ENCODE measurements around the gene PIP5KL1.
A peak's percentile ranks its signal among the peaks of the same experiment; 100 is the strongest.

The PIP5KL1 gene, protein sequence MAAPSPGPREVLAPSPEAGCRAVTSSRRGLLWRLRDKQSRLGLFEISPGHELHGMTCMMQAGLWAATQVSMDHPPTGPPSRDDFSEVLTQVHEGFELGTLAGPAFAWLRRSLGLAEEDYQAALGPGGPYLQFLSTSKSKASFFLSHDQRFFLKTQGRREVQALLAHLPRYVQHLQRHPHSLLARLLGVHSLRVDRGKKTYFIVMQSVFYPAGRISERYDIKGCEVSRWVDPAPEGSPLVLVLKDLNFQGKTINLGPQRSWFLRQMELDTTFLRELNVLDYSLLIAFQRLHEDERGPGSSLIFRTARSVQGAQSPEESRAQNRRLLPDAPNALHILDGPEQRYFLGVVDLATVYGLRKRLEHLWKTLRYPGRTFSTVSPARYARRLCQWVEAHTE

DNA sequence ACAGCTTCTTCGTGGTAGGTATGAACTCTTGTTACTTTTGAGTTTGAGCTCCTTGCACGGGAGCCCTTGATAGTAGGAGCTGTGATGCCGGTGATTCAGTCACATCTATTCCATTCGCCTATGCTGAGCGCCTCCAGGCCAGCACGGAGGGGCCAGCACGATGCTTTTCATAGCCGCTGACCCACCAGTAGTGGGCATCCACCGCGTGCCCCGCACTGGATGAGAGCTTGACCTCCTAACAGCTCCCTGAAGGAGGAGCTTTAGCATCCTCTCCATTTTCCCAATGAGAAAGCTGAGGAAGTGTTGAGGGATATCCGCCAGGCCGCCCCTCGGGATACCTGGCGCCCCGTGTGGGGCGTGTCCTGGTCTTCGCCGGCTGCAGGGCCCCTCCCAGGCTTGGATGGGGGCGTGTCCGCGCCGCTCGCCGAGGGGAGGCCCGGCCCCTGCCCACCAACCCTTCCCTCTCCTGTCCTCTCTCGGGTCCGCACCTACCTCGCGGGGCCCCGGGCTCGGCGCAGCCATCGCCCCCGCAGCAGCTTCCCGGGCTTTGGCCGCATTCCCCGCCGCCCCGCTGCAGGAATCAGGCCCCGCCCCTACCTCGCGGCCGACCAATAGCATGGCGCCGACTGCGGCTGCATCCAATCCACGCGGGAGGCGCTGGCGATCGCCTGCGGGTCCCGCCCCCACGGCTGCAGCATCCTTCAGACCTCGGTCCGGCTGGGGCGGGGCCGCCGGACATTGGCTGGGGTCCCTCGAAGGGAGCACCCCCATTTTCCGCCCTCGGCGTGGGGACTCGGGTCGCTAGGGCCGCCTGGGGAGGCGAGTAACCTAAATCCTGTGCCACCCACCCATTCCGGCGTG is at the start of gene PIP5KL1:
Gene PIP5KL1, minus strand, starts transcription at position 547 of the 861 bp plus-strand sequence. Its CDS starts 25 bp downstream, at position 522.
- DNase-seq (ENCODE audit: low read depth): peak; percentile 47

DNA sequence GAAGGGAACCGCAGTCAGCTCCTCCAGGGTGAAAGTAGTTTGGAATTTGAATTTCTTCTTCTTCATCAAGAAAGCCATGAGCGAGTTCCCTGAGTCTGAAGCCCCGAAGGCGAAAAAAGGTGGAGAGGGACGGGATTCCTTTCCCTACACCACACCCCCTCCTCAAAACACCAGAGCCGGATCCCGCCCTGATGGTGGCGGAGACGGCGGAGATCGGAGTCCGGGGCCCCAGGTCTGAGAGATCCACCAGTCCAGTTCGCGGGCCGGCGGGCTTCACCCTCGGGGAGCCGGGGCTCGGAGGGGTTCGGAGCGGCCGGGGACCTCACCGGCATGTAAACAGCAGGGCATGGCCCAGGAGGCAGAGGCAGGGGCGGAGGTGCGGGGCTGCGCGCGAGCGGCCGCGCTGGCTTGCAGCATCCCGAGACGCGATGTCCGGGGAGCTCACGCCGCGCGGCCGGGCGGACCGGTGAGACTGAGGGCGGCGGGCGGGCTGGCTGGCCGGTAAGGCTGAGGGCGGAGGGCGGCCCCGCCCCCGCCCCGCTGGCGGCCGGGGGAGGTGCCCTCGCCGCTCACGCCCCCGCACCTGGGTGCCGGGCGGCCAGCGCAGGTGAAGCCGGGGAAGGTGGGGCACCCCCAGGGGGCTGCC is 49.6 kb upstream of the PIP5KL1 start:
- peak; percentile 27 for DNase-seq (ENCODE audit: low read depth)

DNA sequence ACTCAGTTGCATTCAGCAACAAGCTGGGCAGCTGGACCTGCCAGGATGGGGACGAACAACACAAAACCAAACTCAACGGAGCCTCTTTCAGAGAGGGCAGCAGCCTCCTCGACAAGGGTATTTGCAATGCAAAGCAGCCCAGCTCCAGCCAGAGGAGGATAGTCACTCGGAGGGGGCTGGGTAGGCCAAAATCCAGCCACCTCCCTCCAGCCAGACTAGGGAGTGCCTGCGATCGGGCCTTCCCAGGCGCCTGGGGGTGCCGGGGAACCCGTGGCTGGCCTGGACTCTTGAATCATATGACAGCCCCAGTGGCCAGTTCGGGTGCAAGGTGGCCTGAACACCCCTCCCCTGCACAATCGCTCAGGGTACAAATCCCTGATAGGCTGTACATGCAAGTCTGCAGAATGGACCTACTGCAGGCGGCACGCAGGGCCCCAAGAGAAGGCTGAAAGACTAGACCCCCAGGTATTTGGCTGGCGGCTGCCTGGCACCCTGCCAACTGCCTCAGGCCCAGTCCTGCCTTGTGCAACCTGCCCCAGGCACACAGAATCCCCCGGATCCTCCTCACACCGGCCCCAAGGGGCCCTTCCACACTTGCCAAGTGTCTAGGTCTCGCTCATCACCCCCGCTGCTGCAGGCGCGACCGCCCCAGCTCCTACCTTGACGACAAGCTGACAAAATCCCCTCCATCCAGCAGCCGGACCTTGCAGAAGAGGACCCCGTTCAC is 48.9 kb upstream of the PIP5KL1 start:
- peak; percentile 29 for DNase-seq (ENCODE audit: low read depth)

DNA sequence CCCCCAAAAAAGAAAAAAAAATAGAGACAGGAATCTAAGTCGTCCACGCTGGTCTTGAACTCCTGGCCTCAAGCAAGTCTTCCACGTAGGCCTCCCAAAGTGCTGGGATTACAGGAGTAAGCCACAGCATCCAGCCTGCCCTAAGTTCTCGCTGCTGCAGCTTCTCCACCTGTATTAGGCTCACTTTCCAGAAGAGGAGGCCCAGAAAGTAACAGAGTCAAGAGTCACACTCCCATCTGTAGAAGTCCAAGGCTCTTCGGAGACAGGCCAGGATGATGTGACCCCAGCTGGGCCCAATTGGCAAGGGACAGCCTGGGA is 48.4 kb upstream of the PIP5KL1 start:
- no peak for DNase-seq (ENCODE audit: low read depth)

DNA sequence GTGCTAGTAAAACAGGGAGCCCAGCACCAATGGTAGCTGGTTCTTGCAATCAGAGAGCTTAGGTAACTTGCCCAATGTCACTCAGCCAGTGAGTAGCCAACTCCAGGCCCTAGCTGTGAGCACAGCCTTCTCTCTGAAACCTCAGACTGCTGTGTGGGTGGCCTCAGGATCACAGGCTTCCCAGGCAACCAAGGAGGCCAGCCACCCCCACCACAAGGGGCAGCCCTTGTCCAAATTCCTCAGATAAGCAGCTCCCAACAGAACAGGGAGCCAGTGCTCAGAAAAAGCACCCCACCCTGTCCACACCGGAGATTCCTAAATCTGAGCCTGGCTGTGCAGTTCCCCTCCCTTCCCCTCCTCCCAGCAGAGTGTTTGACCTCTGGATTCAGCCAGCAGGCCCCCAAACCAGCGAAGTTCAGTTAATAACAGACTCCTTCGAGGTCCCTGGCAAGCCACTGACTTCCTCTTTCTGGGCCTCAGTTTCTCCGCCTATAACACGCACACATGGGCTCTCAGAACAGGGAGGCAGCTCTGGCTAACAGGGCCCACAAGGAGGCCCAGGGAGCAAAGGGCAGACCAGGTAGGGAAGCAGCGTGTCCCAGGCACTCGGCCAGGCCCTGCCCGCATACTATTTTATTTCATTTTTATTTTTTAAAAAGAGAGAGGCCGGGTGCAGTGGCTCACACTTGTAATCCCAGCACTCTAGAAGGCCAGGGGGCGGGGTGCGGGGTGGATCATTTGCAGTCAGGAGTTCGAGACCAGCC is 47.5 kb upstream of the PIP5KL1 start:
- no peak for DNase-seq (ENCODE audit: low read depth)

DNA sequence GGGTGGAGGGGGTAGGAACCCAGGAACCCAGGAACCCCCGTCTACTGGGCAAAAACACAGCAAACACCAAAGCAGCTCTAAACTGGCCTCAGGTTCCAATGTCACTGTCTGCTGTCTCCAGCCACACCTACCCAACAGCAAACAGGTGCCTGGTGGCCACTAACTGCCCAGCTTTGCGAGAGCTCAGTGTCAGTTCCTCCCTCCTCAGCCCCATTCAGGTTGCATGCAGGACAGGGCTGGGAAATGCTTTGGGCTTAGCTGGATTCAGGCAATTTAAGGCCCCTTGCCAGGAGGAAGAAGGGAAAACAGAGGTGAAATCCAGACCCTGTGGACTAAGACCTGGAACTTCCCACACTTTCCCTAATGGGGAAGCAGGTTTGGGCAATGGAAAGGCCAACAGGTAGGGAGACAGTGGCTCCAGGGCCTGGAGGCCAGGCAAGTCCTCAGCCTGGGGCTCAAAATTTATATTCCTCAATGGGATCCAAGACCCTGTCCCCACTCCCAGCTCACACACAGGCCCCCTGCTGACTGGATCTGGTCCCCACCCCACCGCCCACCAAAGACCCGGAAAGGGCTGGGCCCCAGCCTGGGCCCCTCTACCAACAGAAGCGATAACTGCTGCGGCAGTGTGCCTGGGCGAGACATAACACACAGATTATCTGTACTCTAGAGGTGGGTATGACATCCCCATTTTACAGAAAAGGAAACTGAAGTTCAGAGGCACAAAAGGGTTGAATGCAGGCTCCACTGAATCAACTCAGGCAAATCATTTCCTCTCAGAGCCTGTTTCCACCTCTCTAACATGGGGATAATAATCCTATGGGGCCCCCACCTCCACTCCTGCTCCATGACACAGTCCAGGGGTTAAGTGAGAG is 46.7 kb upstream of the PIP5KL1 start:
- DNase-seq (ENCODE audit: low read depth): no peak

DNA sequence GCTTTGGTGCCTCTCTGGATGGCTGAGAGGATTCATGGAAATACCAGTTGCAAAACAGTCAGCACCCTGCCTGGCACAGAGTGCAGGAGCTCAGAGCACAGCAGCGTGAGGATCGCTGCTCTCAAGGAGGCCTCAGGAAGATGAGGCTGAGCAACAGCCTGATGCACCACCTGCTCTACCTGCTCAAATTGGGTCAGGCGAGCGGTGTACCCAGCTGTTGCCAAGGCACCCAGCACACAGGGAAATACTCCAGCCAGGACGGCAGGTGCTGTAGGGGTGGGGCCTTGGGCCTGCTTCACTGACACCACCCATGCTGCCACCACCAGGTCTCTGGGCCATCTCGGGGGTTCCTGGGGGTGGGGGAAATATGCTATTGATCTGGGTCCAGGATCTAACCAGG is 45.9 kb upstream of the PIP5KL1 start:
- no peak for DNase-seq (ENCODE audit: low read depth)

DNA sequence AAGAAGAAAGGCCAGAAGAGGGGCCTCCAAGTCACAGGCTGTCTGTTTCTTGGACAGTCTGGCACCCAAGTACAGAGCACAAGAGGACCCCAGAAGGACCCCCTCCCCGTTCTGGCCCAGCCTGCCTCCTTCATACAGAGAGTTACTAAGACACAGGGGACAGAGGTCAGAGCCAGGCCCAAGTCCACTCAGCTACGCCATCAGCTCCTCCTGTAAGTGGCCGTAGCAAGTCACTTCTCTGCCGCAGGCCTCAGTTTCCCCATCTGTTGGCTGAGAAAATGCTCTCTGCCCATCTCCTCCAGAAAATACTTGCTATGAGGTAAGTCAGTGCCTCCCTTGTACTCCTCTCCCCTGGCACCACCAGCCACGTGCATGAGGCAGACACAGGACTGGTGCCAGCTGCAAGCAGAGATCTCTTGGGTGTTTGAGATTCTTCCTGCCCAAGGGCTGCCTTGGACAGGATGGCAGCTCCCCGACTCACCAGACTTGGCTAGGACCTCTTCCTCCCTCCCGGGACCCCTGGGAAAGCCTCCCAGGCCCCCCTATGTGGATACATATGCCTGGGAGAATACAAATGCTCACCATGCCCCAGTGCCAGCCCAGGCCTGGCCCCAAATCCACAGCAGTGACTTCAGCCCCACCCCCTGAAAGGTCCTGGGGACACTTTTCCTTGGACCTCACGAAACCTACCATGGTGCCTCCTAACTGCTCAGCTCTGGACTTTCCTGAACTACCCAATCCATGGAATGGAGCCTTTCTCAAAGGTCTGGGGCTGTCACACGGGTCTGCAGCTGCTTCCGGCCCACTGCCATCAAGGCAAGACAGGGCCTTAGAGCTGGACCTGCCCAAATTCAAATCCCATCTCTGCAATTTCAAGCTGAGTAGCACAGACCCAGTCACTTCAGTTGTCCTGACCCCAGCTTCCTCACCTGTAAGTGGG is 45.1 kb upstream of the PIP5KL1 start:
- DNase-seq (ENCODE audit: low read depth): no peak

DNA sequence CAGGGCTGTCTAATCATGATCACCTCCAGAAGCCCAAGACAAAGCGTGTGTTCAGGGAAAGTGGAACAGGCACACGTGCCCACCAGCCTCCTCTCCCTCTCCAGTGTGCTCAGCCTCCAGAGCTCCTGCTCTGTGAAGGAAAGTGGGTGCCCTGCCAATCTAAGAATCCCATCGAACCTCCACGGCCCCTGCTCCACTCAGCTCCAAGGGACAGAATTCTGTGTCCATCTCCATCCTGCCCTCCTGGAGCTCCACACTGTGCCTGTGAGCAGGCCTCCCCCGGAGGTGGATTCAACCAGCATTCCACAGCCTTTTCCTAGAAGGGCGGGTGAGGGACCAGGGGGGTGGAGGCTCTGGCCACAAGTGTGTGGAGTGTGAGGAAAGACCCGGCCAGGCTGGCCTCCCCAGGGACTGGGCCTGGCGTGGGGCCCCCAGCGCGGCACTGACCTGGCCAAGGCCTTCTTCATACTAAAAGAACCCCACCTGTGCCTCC is 44.2 kb upstream of the PIP5KL1 start:
- no peak for DNase-seq (ENCODE audit: low read depth)

DNA sequence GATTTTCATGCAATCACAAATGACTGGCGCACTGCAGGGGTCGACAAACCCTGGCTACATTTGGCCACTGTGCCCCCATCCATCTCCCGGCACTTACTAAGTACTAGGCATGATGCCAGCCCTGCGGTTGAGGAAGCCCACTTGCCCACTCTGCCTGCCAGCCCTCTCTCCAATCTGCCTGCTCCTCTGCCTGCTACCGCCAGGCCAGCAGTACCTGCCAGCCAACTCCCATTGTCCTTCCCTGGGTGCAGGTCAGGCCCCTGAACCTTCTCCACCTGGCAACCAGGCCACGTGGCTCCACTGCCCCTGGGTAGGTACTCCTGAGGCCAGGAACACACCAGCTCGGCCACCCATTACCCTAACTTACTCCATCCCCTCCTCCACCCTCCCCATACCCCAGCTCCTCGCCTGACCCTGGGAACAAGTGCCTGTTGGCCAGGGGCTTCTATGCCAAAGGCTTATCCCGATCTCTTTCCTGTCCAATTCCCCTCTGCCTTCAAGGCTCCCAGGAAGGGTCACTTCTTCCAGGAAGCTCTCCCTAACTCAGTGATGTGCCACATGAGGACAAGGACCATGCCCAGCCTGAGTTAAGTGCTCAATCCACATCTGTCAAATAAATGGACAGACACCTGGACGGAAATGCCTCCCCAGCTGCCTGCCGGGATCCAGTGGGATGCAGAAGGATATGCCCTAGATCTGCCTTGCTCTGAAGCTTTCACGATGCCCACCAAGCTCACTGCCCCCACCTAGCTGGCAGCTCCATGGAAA is 43.6 kb upstream of the PIP5KL1 start:
- no peak for DNase-seq (ENCODE audit: low read depth)

DNA sequence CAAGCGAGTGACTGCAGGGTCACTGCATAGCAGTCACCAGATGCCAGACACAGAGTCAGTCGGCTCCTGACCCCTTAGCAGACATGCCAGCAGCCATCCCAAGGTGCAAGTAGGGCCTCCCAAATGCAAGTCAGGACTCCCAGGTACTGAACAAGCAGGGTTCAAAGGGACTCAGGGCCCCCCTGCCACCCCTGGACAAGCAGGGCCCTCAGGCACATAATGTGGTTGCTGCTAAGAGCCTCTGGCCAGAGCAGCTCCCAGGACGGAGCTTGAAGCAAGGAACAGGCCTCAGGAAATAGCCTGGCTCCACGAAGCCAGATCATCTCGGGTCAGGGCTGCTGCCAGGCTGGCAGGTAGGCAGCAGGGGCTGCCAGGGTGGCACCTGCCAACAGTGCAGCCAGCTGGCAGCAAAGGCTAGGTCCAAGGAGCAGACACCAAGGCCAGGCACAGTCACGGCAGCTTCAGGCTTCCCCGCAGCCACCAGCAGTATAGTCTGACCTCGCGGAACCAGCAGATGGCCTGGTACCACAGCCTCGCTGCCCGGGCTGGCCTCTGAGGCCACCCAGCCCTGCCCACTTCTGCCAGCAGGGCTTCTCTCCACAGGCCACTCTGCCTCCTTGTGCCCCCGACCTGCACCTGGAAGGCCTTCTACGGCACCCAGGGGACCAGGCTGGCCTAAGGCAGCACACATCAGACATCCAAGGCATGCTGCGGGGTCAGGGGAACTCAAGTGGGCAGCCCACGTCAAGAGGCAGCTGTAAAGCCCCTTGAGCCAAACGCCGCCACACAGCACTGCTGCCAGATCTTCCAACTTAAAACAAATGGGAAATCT is 42.8 kb upstream of the PIP5KL1 start:
- DNase-seq (ENCODE audit: low read depth): no peak

DNA sequence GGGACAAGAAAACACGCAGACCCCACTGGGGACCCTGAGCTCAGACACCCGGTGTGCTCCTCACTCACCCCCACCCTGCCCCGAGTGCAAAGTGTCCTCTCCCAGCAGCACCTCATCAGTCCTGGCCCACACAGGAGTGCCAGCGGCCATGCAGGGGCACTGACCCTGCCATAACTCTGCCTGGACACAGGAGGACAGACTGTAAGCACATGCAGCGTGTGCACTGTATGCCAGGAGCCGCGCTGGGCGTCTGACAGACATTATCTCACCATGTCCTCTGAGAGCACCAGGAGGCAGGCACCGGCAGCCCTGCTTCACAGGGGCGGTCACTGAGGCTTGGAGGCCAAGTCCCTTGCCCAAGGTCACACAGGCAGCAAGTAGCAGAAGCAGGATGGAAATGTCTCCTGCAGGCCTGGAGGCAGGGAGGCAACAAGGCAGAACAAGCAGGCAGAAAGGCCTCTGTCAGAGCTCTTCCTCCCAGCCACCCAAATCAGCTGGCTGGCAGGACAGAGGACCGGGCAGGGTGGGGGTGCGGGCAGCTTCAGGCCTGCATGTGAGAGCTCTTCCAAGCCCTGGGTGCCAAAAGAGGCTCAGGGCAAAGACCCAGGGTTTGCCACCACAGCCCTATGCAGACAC is 41.8 kb upstream of the PIP5KL1 start:
- no peak for DNase-seq (ENCODE audit: low read depth)

DNA sequence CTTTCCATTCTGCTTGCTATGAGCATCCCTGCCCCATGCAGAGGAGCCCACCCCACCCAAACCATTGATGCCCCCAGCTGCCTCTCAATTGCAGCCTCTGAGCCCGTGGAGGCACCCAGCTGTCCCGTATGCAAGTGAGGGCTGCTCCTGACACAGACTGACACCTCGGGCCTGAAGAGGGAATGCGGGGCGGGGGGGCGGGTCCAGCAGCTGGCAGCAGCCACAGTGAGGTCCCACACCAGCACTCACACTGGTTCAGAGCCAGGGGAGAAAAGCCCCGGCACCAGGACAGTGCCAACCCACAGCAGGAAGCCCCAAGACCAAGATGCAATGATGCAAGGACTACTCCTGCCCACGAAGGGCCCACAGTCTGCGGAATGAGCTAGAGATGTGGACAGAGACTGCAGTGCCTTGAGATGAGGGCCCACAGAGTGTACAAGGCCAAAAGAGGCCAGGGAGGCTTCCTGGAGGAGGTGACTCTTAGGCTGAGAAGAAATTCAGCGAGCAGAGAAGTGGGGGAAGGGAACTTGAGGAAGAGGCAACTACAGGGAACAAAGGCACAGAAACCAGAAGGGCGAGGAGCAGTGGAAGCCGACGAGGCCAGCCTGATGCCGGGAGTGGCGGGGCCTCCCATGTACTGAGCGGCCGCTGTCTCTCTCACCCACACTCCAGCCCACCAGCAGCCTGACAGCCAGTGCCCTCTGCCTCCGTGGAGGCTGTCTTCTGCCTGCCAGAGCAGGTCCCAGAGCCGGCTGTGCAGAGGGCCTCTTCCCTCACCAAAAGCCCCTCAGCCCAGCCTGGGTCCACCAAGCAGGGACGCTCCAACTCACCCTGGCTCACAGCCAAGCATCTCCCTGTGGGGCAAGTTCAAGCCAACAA is 41.0 kb upstream of the PIP5KL1 start:
- peak; percentile 42 for DNase-seq (ENCODE audit: low read depth)

DNA sequence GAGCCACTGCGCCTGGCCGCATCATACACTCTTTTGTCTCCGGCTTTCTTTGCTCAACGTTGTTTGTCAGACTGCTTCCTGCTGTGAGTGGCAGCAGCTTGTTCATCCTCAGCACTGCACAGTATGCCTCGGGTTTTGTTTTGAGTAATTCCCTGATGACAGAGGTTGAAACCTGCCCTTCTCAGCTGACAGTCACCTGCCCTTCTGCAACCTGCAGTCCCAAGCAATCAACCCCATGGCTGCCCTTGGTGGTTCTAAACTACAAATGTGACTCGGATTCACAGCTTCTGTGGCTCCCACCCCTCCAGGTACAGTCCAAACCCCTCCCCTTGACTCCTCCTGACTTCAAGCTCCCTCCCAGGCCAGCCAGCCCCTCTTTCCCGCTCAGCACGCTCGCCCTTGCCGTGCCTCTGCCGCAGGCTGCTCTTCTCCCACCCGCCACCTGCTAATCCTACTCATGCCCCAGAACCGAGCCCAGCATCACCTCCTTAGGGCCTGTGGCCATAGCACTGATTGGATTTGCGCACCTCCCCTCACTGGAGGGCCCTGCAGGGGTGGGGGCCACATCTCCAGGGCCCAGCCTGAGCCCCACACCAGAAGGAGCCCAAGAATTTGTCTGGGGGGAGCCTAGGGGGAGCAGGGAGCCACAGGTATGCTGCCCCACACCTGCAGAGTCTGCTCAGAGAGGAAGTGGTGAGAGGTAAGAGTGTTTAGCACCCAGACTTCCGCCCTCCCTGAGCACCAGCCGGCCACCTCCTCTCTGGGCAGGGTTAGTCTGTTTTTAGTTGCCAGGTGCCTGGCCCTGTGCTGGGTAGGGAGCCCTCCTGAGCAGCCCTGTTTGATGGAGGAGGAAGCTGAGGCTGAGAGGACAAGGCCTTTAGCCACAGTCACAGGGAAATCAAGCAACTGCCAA is 40.1 kb upstream of the PIP5KL1 start:
- peak; percentile 45 for DNase-seq (ENCODE audit: low read depth)

Data from activated gamma-delta T cell treated with anti-CD3 and anti-CD28 coated beads, Interleukin-2, amount 50 U/mL, for 16 hours (primary cell).